Measurements from ENCODE around the gene DDX3X. TPM values are rescaled to one million over a fixed set of nuclear protein-coding genes. Genes with fewer than 3 reads are reported as not detected.

DDX3X gene
- total RNA-seq, 1 experiment from 2014 or later, result 338 TPM

DNA sequence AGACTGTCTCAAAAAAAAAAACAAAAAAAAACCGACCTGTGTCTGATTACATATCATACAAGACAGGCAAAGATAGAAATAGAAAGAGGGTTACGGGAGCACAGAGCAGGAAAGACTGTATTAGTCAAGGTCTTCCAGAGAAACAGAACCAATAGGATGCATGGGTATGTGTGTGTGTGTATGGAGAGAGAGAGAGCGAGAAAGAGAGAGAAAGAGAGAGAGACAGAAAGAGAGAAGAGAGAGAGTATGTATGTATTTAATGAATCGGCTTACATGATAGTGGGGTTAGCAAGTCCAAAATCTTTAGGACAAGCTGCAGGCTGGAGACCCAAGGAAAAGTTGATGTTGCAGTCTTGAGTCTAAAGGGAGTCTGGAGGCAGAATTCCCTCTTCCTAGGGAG lies 7.5 kb upstream of the DDX3X start:
- Histone ChIP-seq H2AK5ac (ENCODE audit: insufficient read length, low read length) (no peak overlapping the region), H3T11ph (ENCODE audit: low read length) (no peak overlapping the region), H3K79me2 (ENCODE audit: insufficient read depth, low read length) (no peaks in the 10 kb centered on the region), H4K5ac (ENCODE audit: insufficient read length, low read depth, low read length) (no peak overlapping the region), H2BK15ac (ENCODE audit: low read depth, low read length) (no peak overlapping the region), H2BK5ac (ENCODE audit: insufficient read length, low read length) (no peak overlapping the region), H2AFZ (ENCODE audit: low read length) (no peak overlapping the region), H3K27ac (ENCODE audit: insufficient read length, low read depth, low read length) (no peak overlapping the region), H3K18ac (ENCODE audit: insufficient read length, low read depth, low read length) (no peak overlapping the region), H3K4me2 (ENCODE audit: insufficient read depth, insufficient read length, low read length) (no peak overlapping the region), H3K79me1 (ENCODE audit: insufficient read depth, low read depth, low read length, poor library complexity, severe bottlenecking) (no peaks in the 10 kb centered on the region), H4K91ac (ENCODE audit: insufficient read length, low read depth, low read length) (no peak overlapping the region), H3K9me3 (ENCODE audit: control insufficient read depth, low read depth, low read length) (no peaks in the 10 kb centered on the region), H2BK120ac (ENCODE audit: low read depth, low read length, poor library complexity, severe bottlenecking) (no peak overlapping the region), H3K9ac (ENCODE audit: extremely low read depth, insufficient read length, low read length) (no peak overlapping the region), H3K4me1 (ENCODE audit: insufficient read depth, low read length) (peaks cover 4% of the 10 kb centered on the region; the same call in 1 of the 2 replicates), H2BK12ac (ENCODE audit: insufficient read length, low read depth, low read length) (no peak overlapping the region), H3K4ac (ENCODE audit: low read depth, low read length) (no peak overlapping the region), H3K23me2 (ENCODE audit: insufficient read length, low read depth, low read length, poor library complexity, severe bottlenecking) (no peaks in the 10 kb centered on the region), H2BK20ac (ENCODE audit: low read depth, low read length, poor library complexity, severe bottlenecking) (no peak overlapping the region), H4K8ac (replicated peaks; ENCODE audit: insufficient read length, low read depth, low read length) (no peak overlapping the region), H3K14ac (ENCODE audit: insufficient read depth, low read length) (no peak overlapping the region), H3K23ac (ENCODE audit: insufficient read length, low read depth, low read length) (no peak overlapping the region), H3K56ac (ENCODE audit: insufficient read length, low read depth, low read length) (no peak overlapping the region), H3K27me3 (ENCODE audit: insufficient read depth, low read length) (no peaks in the 10 kb centered on the region), H4K20me1 (ENCODE audit: control insufficient read depth, insufficient read depth, insufficient read length) (no peaks in the 10 kb centered on the region)
- no peak for DNase-seq
- no CpG with 5 or more reads among the region's 4 CpGs for WGBS (ENCODE audit: extremely low coverage, insufficient read length, low lambda C conversion rate)
- H3K27me3 Mint-ChIP-seq (ENCODE audit: low read depth), result no peaks in the 10 kb centered on the region
- peaks cover 0 to 6% (median 0%) of the 10 kb centered on the region in 3 experiments; a peak in 3 of 7 replicates for H3K36me3 Mint-ChIP-seq (ENCODE audit: insufficient read depth in 1 of 3, low read depth in 3 of 3)
- peaks cover 49 to 61% of the 10 kb centered on the region in 2 experiments for H3K9me3 Mint-ChIP-seq
- H3K4me3 Mint-ChIP-seq, result no peak overlapping the region
- TF ChIP-seq, protein P1, sequence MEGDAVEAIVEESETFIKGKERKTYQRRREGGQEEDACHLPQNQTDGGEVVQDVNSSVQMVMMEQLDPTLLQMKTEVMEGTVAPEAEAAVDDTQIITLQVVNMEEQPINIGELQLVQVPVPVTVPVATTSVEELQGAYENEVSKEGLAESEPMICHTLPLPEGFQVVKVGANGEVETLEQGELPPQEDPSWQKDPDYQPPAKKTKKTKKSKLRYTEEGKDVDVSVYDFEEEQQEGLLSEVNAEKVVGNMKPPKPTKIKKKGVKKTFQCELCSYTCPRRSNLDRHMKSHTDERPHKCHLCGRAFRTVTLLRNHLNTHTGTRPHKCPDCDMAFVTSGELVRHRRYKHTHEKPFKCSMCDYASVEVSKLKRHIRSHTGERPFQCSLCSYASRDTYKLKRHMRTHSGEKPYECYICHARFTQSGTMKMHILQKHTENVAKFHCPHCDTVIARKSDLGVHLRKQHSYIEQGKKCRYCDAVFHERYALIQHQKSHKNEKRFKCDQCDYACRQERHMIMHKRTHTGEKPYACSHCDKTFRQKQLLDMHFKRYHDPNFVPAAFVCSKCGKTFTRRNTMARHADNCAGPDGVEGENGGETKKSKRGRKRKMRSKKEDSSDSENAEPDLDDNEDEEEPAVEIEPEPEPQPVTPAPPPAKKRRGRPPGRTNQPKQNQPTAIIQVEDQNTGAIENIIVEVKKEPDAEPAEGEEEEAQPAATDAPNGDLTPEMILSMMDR (conservative IDR thresholded peaks at IDR 0.05), result no peak
- peaks cover 13 to 18% of the 10 kb centered on the region in 2 experiments for H3K4me1 Mint-ChIP-seq
- H3K27ac Mint-ChIP-seq, result no peak overlapping the region
